Subcutaneous abdominal adipose tissue (tissue), 5 donors: ENCODE data around the gene ENPP1.

Source experiments
- H3K27ac ChIP-seq: one replicate; pipeline ENCODE4 v1.7.0; 2013; ENCODE audit warnings: low read depth, mild to moderate bottlenecking, inconsistent platforms, low read length, moderate library complexity
- H3K27me3 ChIP-seq, 5 donors: one replicate each; pipeline ENCODE4 v1.7.0; 2013; ENCODE audit warnings: low read length in 5 of 5, inconsistent platforms in 1 of 5; ENCODE audit not compliant: control insufficient read depth in 5 of 5, insufficient read depth in 4 of 5
- H3K36me3 ChIP-seq, 5 donors: one replicate each; pipeline ENCODE4 v1.7.0; 2013; ENCODE audit warnings: low read length in 5 of 5; ENCODE audit not compliant: control insufficient read depth in 5 of 5, insufficient read depth in 5 of 5
- H3K4me1 ChIP-seq, 5 donors: one replicate each; pipeline ENCODE4 v1.7.0; 2013; ENCODE audit warnings: low read length in 5 of 5, mild to moderate bottlenecking in 3 of 5, moderate library complexity in 1 of 5; ENCODE audit not compliant: control insufficient read depth in 5 of 5, insufficient read depth in 5 of 5
- H3K4me3 ChIP-seq, 5 donors: one replicate each; pipeline ENCODE4 v1.7.0; 2013; ENCODE audit warnings: low read length in 5 of 5, low read depth in 1 of 5
- H3K9ac ChIP-seq, 5 donors: one replicate each; pipeline ENCODE4 v1.7.0; 2013; ENCODE audit warnings: low read length in 5 of 5, mild to moderate bottlenecking in 4 of 5, moderate library complexity in 3 of 5
- H3K9me3 ChIP-seq, 5 donors: one replicate each; pipeline ENCODE4 v1.7.0; 2013; ENCODE audit warnings: low read length in 5 of 5; ENCODE audit not compliant: control insufficient read depth in 5 of 5
- donor health status: healthy.
- donor health status: healthy.
- donor health status: healthy.
- donor health status: healthy.
- donor health status: healthy.

Gene ENPP1

GRCh38 chr6:131917318-131917717 lies 109.5 kb downstream of the ENPP1 start:
- Histone ChIP-seq H3K9ac (no peak overlapping the region), H3K27me3 (peaks cover 0 to 9% (median 0%) of the 10 kb centered on the region in 5 donors), H3K4me1 (peaks cover 0 to 3% (median 0%) of the 10 kb centered on the region in 5 donors), H3K27ac (no peak overlapping the region), H3K9me3 (no peaks in the 10 kb centered on the region), H3K4me3 (no peak overlapping the region), H3K36me3 (no peaks in the 10 kb centered on the region)

DNA sequence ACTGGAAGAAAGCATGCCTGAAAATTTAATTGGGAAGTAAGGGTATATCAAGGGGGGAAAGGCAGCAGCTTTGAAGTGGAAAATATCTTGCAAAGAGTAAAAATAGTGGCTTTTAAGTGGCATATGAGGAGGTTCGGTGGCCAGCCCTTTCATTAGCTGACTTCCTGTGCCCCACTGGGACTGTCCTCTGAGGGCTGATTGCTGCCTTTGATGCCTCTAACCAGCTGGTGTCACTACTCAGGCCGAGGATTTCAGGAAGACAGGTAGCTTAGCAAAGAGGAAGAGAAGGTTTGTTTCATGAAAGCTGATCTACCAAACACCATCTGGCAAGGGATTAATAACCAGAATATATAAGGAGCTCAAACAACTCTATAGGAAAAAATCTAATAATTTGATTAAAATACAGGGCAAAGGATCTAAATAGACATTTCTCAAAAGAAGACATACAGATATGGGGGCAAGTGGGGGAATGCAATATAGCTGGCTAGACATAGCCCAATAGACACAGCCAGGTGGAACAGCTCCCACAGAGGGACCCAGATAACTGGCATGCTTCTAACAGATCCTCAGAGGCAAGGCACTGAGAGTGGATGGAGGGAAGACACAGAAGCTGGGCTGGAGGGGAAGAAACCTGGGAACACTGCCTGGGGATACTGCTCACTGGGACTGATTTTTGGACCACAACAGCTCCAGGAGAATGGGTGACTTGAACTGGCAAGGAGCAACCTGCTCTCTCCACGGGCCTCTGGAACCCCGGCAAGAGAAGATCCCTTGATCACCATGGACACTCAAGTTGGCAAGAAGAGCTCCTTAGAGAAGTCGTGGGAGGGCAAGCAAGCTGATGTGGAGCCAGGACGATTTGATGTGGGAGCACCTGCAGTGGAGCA lies 110.2 kb downstream of the ENPP1 start:
- H3K9me3 ChIP-seq = peaks cover 0 to 5% (median 2%) of the 10 kb centered on the region in 5 donors
- peaks cover 0 to 9% (median 0%) of the 10 kb centered on the region in 5 donors for H3K27me3 ChIP-seq
- no peak overlapping the region for H3K9ac ChIP-seq
- peaks cover 0 to 3% (median 0%) of the 10 kb centered on the region in 5 donors for H3K4me1 ChIP-seq
- H3K36me3 ChIP-seq = no peaks in the 10 kb centered on the region
- H3K4me3 ChIP-seq = no peak overlapping the region
- H3K27ac ChIP-seq = no peak overlapping the region

DNA sequence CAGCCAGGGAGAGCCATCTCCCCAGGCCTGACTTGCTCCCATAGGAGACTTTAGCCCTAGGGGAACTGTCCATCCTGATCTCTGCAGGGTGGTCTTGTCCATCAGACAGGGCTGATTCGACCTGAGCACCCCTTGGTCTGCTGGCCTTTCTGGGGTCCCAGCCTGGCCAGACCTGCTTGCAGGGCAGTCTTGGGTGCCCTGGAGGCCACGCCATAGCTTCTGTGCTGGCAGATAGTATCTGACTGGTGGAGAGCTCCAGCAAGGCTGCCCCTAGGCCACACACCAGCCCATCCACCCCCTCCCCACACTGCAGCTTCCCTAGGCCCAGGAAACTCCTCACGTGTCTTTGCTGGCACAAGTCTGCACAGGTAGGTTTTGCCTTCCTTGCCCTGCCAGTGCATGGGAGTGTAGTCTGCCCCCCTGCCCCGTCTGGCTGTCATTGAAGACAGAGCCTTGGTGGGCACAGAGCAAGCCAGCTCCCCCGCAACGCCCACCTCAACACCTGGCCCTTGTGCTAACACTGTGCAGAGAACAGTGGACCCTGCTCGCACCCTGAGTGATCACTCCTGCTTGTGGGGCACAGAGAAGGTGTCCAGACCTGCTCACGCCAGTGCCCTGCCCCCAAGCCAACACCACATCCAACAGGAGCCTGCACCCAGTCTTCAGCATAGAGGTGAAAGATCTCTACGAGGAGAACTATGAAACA lies 111.0 kb downstream of the ENPP1 start:
- H3K27ac ChIP-seq = no peak overlapping the region
- no peaks in the 10 kb centered on the region for H3K36me3 ChIP-seq

DNA sequence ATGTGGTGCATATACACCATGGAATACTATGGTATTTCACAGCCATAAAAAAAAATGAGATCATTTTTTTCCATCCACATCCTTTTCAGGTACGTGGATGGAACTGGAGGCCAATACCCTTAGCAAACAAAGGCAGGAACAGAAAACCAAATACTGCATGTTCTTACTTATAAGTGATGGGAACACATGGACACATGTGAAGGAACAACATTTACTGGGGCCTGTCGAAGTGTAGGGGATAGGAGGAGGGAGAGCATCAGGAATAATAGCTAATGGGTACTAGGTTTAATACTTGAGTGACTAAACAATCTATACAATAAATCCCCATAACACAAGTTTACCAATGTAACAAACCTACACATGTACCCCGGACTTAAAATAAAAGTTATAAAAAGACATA lies 112.8 kb downstream of the ENPP1 start:
- peaks cover 0 to 5% (median 0%) of the 10 kb centered on the region in 5 donors for H3K4me1 ChIP-seq
- no peaks in the 10 kb centered on the region for H3K36me3 ChIP-seq
- H3K27me3 ChIP-seq = peaks cover 0 to 5% (median 0%) of the 10 kb centered on the region in 5 donors
- no peak overlapping the region for H3K9ac ChIP-seq
- H3K9me3 ChIP-seq = peaks cover 5 to 16% (median 8%) of the 10 kb centered on the region in 5 donors
- no peak overlapping the region for H3K4me3 ChIP-seq
- H3K27ac ChIP-seq = no peak overlapping the region

More for the DNA sequence above, 111.0 kb downstream of the ENPP1 start:
- Histone ChIP-seq H3K9me3 (peaks cover 5 to 13% (median 8%) of the 10 kb centered on the region in 5 donors), H3K27me3 (peaks cover 0 to 5% (median 0%) of the 10 kb centered on the region in 5 donors), H3K4me1 (peaks cover 0 to 3% (median 0%) of the 10 kb centered on the region in 5 donors), H3K9ac (no peak overlapping the region), H3K4me3 (no peak overlapping the region)

- Histone ChIP-seq H3K27me3 (no peaks in the 10 kb centered on the region), H3K9ac (no peak overlapping the region), H3K9me3 (peaks cover 5 to 16% (median 8%) of the 10 kb centered on the region in 5 donors), H3K4me1 (peaks cover 0 to 5% (median 0%) of the 10 kb centered on the region in 5 donors), H3K4me3 (no peak overlapping the region), H3K36me3 (no peaks in the 10 kb centered on the region), H3K27ac (no peak overlapping the region)
These were observed 115.5 kb downstream of the ENPP1 start for GRCh38 chr6:131923356-131923755.

- H3K4me1 ChIP-seq = peaks cover 0 to 5% (median 0%) of the 10 kb centered on the region in 5 donors
- H3K27me3 ChIP-seq = no peaks in the 10 kb centered on the region
- H3K27ac ChIP-seq = no peak overlapping the region
- H3K9me3 ChIP-seq = peaks cover 5 to 16% (median 8%) of the 10 kb centered on the region in 5 donors
- H3K4me3 ChIP-seq = no peak overlapping the region
- H3K36me3 ChIP-seq = no peaks in the 10 kb centered on the region
- H3K9ac ChIP-seq = no peak overlapping the region
These were observed 117.2 kb downstream of the ENPP1 start for GRCh38 chr6:131924881-131925474.

GRCh38 chr6:131929264-131929663 lies 121.4 kb downstream of the ENPP1 start:
- no peak overlapping the region for H3K27ac ChIP-seq
- no peaks in the 10 kb centered on the region for H3K36me3 ChIP-seq
- no peak overlapping the region for H3K4me3 ChIP-seq

GRCh38 chr6:131929976-131930375 lies 122.2 kb downstream of the ENPP1 start:
- H3K27me3 ChIP-seq = peaks cover 0 to 2% (median 0%) of the 10 kb centered on the region in 5 donors
- no peak overlapping the region for H3K27ac ChIP-seq
- no peaks in the 10 kb centered on the region for H3K36me3 ChIP-seq
- H3K9ac ChIP-seq = no peak overlapping the region
- no peak overlapping the region for H3K4me3 ChIP-seq
- no peaks in the 10 kb centered on the region for H3K9me3 ChIP-seq
- peaks cover 0 to 5% (median 0%) of the 10 kb centered on the region in 5 donors for H3K4me1 ChIP-seq

More at GRCh38 chr6:131929264-131929663, 121.4 kb downstream of the ENPP1 start:
- no peak overlapping the region for H3K9ac ChIP-seq
- H3K9me3 ChIP-seq = no peaks in the 10 kb centered on the region
- H3K4me1 ChIP-seq = peaks cover 0 to 5% (median 0%) of the 10 kb centered on the region in 5 donors
- peaks cover 0 to 2% (median 0%) of the 10 kb centered on the region in 5 donors for H3K27me3 ChIP-seq

- Histone ChIP-seq H3K4me3 (no peak overlapping the region), H3K9ac (no peak overlapping the region), H3K36me3 (no peaks in the 10 kb centered on the region), H3K27me3 (peaks cover 0 to 2% (median 0%) of the 10 kb centered on the region in 5 donors), H3K9me3 (no peaks in the 10 kb centered on the region), H3K27ac (no peak overlapping the region), H3K4me1 (no peaks in the 10 kb centered on the region)
These were observed 123.4 kb downstream of the ENPP1 start for GRCh38 chr6:131931063-131931750.
